ENCODE measurements around the gene DKKL1. TPM values are rescaled to one million over a fixed set of nuclear protein-coding genes. Genes with fewer than 3 reads are reported as not detected.

DKKL1 gene
- total RNA-seq, 2 experiments from 2014 or later: 0.61 to 0.63 TPM

GRCh38 chr19:49361438-49362047 lies 2.1 kb upstream of the DKKL1 start:
- intact Hi-C loops (cut with micrococcal nuclease; ENCODE audit: unreplicated experiment): no loop called here
- ChIA-PET CTCF (ENCODE audit: unreplicated experiment) (no interaction called here), POLR2A (interaction anchor here (0.5 kb wide), 1 partner anchor 49 kb away, joined by 7 read pairs; no protein-coding TSS in a partner anchor)
- H3K9me2 ChIP-seq (ENCODE audit: insufficient read depth, low read length): no peaks in the 10 kb centered on the region
- H3K27ac ChIP-seq (ENCODE audit: low read depth, low read length, poor library complexity, severe bottlenecking): peak overlapping the region; percentile 48
- no peak for TF ChIP-seq EZH2phosphoT487 (IDR thresholded peaks at IDR 0.05; ENCODE audit: borderline replicate concordance, low read depth, low read length)
- peak; percentile 56 for DNase-seq (ENCODE audit: low spot score)
- H3K9me3 ChIP-seq (ENCODE audit: low read length): no peaks in the 10 kb centered on the region
- peak overlapping the region; percentile 88 for H2AFZ ChIP-seq (ENCODE audit: low read length)
- H3K79me2 ChIP-seq (ENCODE audit: insufficient read depth, low read depth, low read length): no peaks in the 10 kb centered on the region
- no peaks in the 10 kb centered on the region for H3K36me3 ChIP-seq (ENCODE audit: insufficient read depth, low read length)
- BruUV-seq (replicated peaks): no TSS peak
- H4K20me1 ChIP-seq (ENCODE audit: insufficient read depth, low read length): no peaks in the 10 kb centered on the region
- peaks cover 64% of the 10 kb centered on the region for H3K4me1 ChIP-seq (ENCODE audit: insufficient read depth, low read length, poor library complexity, severe bottlenecking)
- peak overlapping the region; percentile 77 for H3K4me2 ChIP-seq (ENCODE audit: low read length)
- peak overlapping the region; percentile 55 for H3K4me3 ChIP-seq (ENCODE audit: low read depth, low read length, poor library complexity, severe bottlenecking)

GRCh38 chr19:49362048-49362928 lies 1.4 kb upstream of the DKKL1 start, which contains the start of gene TEAD2:
TSS of gene TEAD2 (minus strand) at chr19:49362416. CDS start at chr19:49360075, 2,341 bp downstream.
- intact Hi-C loops (cut with micrococcal nuclease; ENCODE audit: unreplicated experiment): no loop called here
- Histone ChIP-seq H3K9me3 (ENCODE audit: low read length) (no peaks in the 10 kb centered on the region), H3K79me2 (ENCODE audit: insufficient read depth, low read depth, low read length) (no peaks in the 10 kb centered on the region), H3K36me3 (ENCODE audit: insufficient read depth, low read length) (no peaks in the 10 kb centered on the region), H4K20me1 (ENCODE audit: insufficient read depth, low read length) (no peaks in the 10 kb centered on the region), H3K27ac (ENCODE audit: low read depth, low read length, poor library complexity, severe bottlenecking) (peak within 1 kb of the TSS; percentile 48), H3K4me1 (ENCODE audit: insufficient read depth, low read length, poor library complexity, severe bottlenecking) (peaks cover 58% of the 10 kb centered on the region), H3K9me2 (ENCODE audit: insufficient read depth, low read length) (no peaks in the 10 kb centered on the region), H3K4me2 (ENCODE audit: low read length) (peak within 1 kb of the TSS; percentile 77), H2AFZ (ENCODE audit: low read length) (peak within 1 kb of the TSS; percentile 88), H3K4me3 (ENCODE audit: low read depth, low read length, poor library complexity, severe bottlenecking) (peak within 1 kb of the TSS; percentile 55)
- TF ChIP-seq CTCF (conservative IDR thresholded peaks at IDR 0.05; ENCODE audit: low read length) (no peak), EZH2phosphoT487 (IDR thresholded peaks at IDR 0.05; ENCODE audit: borderline replicate concordance, low read depth, low read length) (no peak)
- DNase-seq (ENCODE audit: low spot score): no peak
- POLR2A ChIA-PET: interaction anchor here (1.4 kb wide), 1 partner anchor 31 kb away, joined by 4 read pairs; no protein-coding TSS in a partner anchor
- CTCF ChIA-PET (ENCODE audit: unreplicated experiment): no interaction called here
- BruUV-seq (replicated peaks): no TSS peak

- ChIA-PET POLR2A (interaction anchor here (1.4 kb wide), 1 partner anchor 32 kb away, joined by 4 read pairs; no protein-coding TSS in a partner anchor), CTCF (ENCODE audit: unreplicated experiment) (no interaction called here)
- H3K36me3 ChIP-seq (ENCODE audit: insufficient read depth, low read length): no peaks in the 10 kb centered on the region
- peak overlapping the region; percentile 55 for H3K4me3 ChIP-seq (ENCODE audit: low read depth, low read length, poor library complexity, severe bottlenecking)
- intact Hi-C loops (cut with micrococcal nuclease; ENCODE audit: unreplicated experiment): no loop called here
- H3K9me2 ChIP-seq (ENCODE audit: insufficient read depth, low read length): no peaks in the 10 kb centered on the region
- H2AFZ ChIP-seq (ENCODE audit: low read length): peak overlapping the region; percentile 88; the same call in 1 of the 2 replicates
- TF ChIP-seq EZH2phosphoT487 (IDR thresholded peaks at IDR 0.05; ENCODE audit: borderline replicate concordance, low read depth, low read length): no peak
- TF ChIP-seq CTCF (conservative IDR thresholded peaks at IDR 0.05; ENCODE audit: low read length): no peak
- H3K27ac ChIP-seq (ENCODE audit: low read depth, low read length, poor library complexity, severe bottlenecking): peak overlapping the region; percentile 8
- H3K9me3 ChIP-seq (ENCODE audit: low read length): no peaks in the 10 kb centered on the region
- H3K4me2 ChIP-seq (ENCODE audit: low read length): peak overlapping the region; percentile 77
- no peaks in the 10 kb centered on the region for H3K79me2 ChIP-seq (ENCODE audit: insufficient read depth, low read depth, low read length)
- no TSS peak for BruUV-seq (replicated peaks)
- peaks cover 57% of the 10 kb centered on the region for H3K4me1 ChIP-seq (ENCODE audit: insufficient read depth, low read length, poor library complexity, severe bottlenecking)
- H4K20me1 ChIP-seq (ENCODE audit: insufficient read depth, low read length): no peaks in the 10 kb centered on the region
- peak; percentile 42 for DNase-seq (ENCODE audit: low spot score)
Observed at GRCh38 chr19:49362929-49363267, 779 bp upstream of the DKKL1 start.
